Natural killer cell (primary cell): ENCODE results near the gene HPS5. TPM values are rescaled to one million over a fixed set of nuclear protein-coding genes. Genes with fewer than 3 reads are reported as not detected.

Experiments used
- ATAC-seq, 3 donors: fragments of 150-1000 bp in 2 of 3; fragments of 200-7000 bp in 1 of 3; cut with Tn5 transposase; 1 replicate in 1 of 3; 2 replicates in 2 of 3; pipeline ENCODE4 v1.10.0; 2021; ENCODE audit warnings: mild to moderate bottlenecking in 2 of 3, moderate library complexity in 2 of 3
- DNase-seq, 2 donors: peaks; one replicate each; pipeline versions ENCODE4 v3.0.0 to v3.0.0-alpha.2; 2013 to 2021; ENCODE audit warnings: mixed read lengths in 1 of 2
- H3K27ac ChIP-seq: one replicate; pipeline ENCODE4 v1.5.1; 2013; ENCODE audit warnings: mild to moderate bottlenecking, low read length
- H3K27me3 ChIP-seq: one replicate; pipeline ENCODE4 v1.6.1; 2013; ENCODE audit warnings: low read length; ENCODE audit not compliant: control insufficient read depth, insufficient read depth
- H3K36me3 ChIP-seq: one replicate; pipeline ENCODE4 v1.6.1; 2013; ENCODE audit warnings: low read length; ENCODE audit not compliant: control insufficient read depth, insufficient read depth
- H3K4me1 ChIP-seq: one replicate; pipeline ENCODE4 v1.6.1; 2013; ENCODE audit warnings: low read length; ENCODE audit not compliant: control insufficient read depth, insufficient read depth
- H3K4me3 ChIP-seq: one replicate; pipeline ENCODE4 v1.5.1; 2013; ENCODE audit warnings: low read length
- H3K9me3 ChIP-seq: one replicate; pipeline ENCODE4 v1.6.1; 2013; ENCODE audit warnings: low read length; ENCODE audit not compliant: control insufficient read depth, insufficient read depth
- H3K27ac Mint-ChIP-seq, 2 donors: one replicate each; pipeline ENCODE4 v1.8.0; 2022; ENCODE audit warnings: mild to moderate bottlenecking in 2 of 2, mixed read lengths in 2 of 2, moderate library complexity in 1 of 2
- H3K27me3 Mint-ChIP-seq, 2 donors: one replicate each; pipeline ENCODE4 v1.8.0; 2022; ENCODE audit warnings: low read depth in 2 of 2, mixed read lengths in 2 of 2
- H3K36me3 Mint-ChIP-seq: one replicate; pipeline ENCODE4 v1.8.0; 2022; ENCODE audit warnings: mixed read lengths
- H3K4me1 Mint-ChIP-seq, 2 donors: one replicate each; pipeline ENCODE4 v1.8.0; 2022; ENCODE audit warnings: mixed read lengths in 2 of 2
- H3K4me3 Mint-ChIP-seq: one replicate; pipeline ENCODE4 v1.8.0; 2022; ENCODE audit warnings: mild to moderate bottlenecking, moderate library complexity, mixed read lengths
- H3K9me3 Mint-ChIP-seq, 2 donors: one replicate each; pipeline ENCODE4 v1.8.0; 2022; ENCODE audit warnings: mixed read lengths in 2 of 2
- CTCF ChIP-seq: fragments of 200-600 bp; IDR thresholded peaks from one replicate; pipeline ENCODE4 v1.8.0; 2022; ENCODE audit warnings: antibody characterized with exemption
- WGBS: methylation state at CpG from one replicate; pipeline ENCODE4 v1.1.7; 2013; ENCODE audit warnings: missing lambda C conversion rate; ENCODE audit not compliant: insufficient coverage; 5-methylcytosine and 5-hydroxymethylcytosine counted together
- intact Hi-C: fragments of 100-400 bp; cut with micrococcal nuclease; formaldehyde crosslinking; loops from one replicate; pipeline ENCODE4 v1.14.2; 2022
- total RNA-seq, 4 donors: library from RNA; stranded (reverse); fragments of 120-200 nt in 1 of 4; gene quantifications; one replicate each; pipeline versions ENCODE4 v1.2.3 to v1.2.4, GENCODE V29; 2013 to 2022

Gene HPS5
- total RNA-seq, 3 donors from 2014 or later (not counting 1 experiment from before 2014, with no cell fraction given), result 11.5 to 14.5 (median 14.0) TPM

GRCh38 chr11:18364495-18365073 lies 42.6 kb upstream of the HPS5 start:
- H3K4me3 ChIP-seq, result no peak overlapping the region
- Mint-ChIP-seq H3K27ac (no peak overlapping the region), H3K36me3 (peaks cover 11% of the 10 kb centered on the region), H3K9me3 (no peaks in the 10 kb centered on the region), H3K27me3 (no peaks in the 10 kb centered on the region), H3K4me1 (peaks cover 0 to 5% of the 10 kb centered on the region in 2 donors), H3K4me3 (no peak overlapping the region)
- H3K27ac ChIP-seq, result no peak overlapping the region
- ATAC-seq (no peak), DNase-seq (no peak)
- no peak for TF ChIP-seq CTCF
- H3K27me3 ChIP-seq, result no peaks in the 10 kb centered on the region
- no peaks in the 10 kb centered on the region for H3K9me3 ChIP-seq
- WGBS, result 98% methylated on average over 4 of the region's 4 CpGs
- intact Hi-C loops, result no loop called here
- no peaks in the 10 kb centered on the region for H3K4me1 ChIP-seq
- H3K36me3 ChIP-seq, result peaks cover 61% of the 10 kb centered on the region

- Mint-ChIP-seq H3K9me3 (no peaks in the 10 kb centered on the region), H3K36me3 (peaks cover 7% of the 10 kb centered on the region), H3K27me3 (no peaks in the 10 kb centered on the region), H3K4me3 (no peak overlapping the region), H3K27ac (no peak overlapping the region), H3K4me1 (peaks cover 0 to 2% of the 10 kb centered on the region in 2 donors)
- Histone ChIP-seq H3K36me3 (peaks cover 72% of the 10 kb centered on the region), H3K27ac (no peak overlapping the region), H3K4me3 (no peak overlapping the region), H3K9me3 (no peaks in the 10 kb centered on the region), H3K4me1 (no peaks in the 10 kb centered on the region), H3K27me3 (no peaks in the 10 kb centered on the region)
- DNase-seq (no peak), ATAC-seq (no peak)
- intact Hi-C loops, result no loop called here
- WGBS, result 97% methylated on average over 5 of the region's 5 CpGs
- no peak for TF ChIP-seq CTCF
These were observed 39.2 kb upstream of the HPS5 start for GRCh38 chr11:18361154-18361553.

- TF ChIP-seq CTCF, result no peak
- ATAC-seq (no peak), DNase-seq (no peak)
- Mint-ChIP-seq H3K9me3 (no peaks in the 10 kb centered on the region), H3K4me1 (no peaks in the 10 kb centered on the region), H3K4me3 (no peak overlapping the region), H3K27me3 (no peaks in the 10 kb centered on the region), H3K27ac (no peak overlapping the region), H3K36me3 (peaks cover 1% of the 10 kb centered on the region)
- H3K4me3 ChIP-seq, result no peak overlapping the region
- intact Hi-C loops, result no loop called here
- no CpG with 5 or more reads among the region's 4 CpGs for WGBS
- H3K27me3 ChIP-seq, result no peaks in the 10 kb centered on the region
- H3K9me3 ChIP-seq, result no peaks in the 10 kb centered on the region
- no peaks in the 10 kb centered on the region for H3K4me1 ChIP-seq
- peaks cover 70% of the 10 kb centered on the region for H3K36me3 ChIP-seq
- no peak overlapping the region for H3K27ac ChIP-seq
These were observed 36.7 kb upstream of the HPS5 start for GRCh38 chr11:18358646-18359045.

- Histone ChIP-seq H3K36me3 (peaks cover 52% of the 10 kb centered on the region), H3K9me3 (no peaks in the 10 kb centered on the region), H3K27ac (no peak overlapping the region), H3K4me3 (no peak overlapping the region), H3K27me3 (no peaks in the 10 kb centered on the region), H3K4me1 (no peaks in the 10 kb centered on the region)
- no peak for DNase-seq
- Mint-ChIP-seq H3K4me1 (peaks cover 0 to 8% of the 10 kb centered on the region in 2 donors), H3K27me3 (no peaks in the 10 kb centered on the region), H3K4me3 (no peak overlapping the region), H3K9me3 (no peaks in the 10 kb centered on the region), H3K27ac (no peak overlapping the region), H3K36me3 (peaks cover 28% of the 10 kb centered on the region)
- 100% methylated on average over 3 of the region's 3 CpGs for whole genome bisulfite sequencing
- ATAC-seq, result no peak
- intact Hi-C loops, result no loop called here
- no peak for TF ChIP-seq CTCF
These were observed 30.6 kb upstream of the HPS5 start for GRCh38 chr11:18352581-18352980.
